ENCODE data around the gene VPS18.

VPS18 gene

GRCh38 chr15:40911141-40911540 is 16.9 kb downstream of the VPS18 start:
- Histone ChIP-seq H3K4me3 (ENCODE audit: low read length) (no peak overlapping the region), H2AFZ (ENCODE audit: low read depth, low read length) (peak overlapping the region; percentile 1), H3K36me3 (ENCODE audit: insufficient read depth, low read length) (no peaks in the 10 kb centered on the region), H3K27me3 (ENCODE audit: insufficient read depth, low read length) (no peaks in the 10 kb centered on the region), H3K9me3 (ENCODE audit: low read length) (no peaks in the 10 kb centered on the region), H3K4me1 (ENCODE audit: insufficient read depth, low read length) (peaks cover 11% of the 10 kb centered on the region)

GRCh38 chr15:40911693-40912092 is 17.4 kb downstream of the VPS18 start:
- H3K27me3 ChIP-seq (ENCODE audit: insufficient read depth, low read length): peaks cover 3% of the 10 kb centered on the region
- H2AFZ ChIP-seq (ENCODE audit: low read depth, low read length): no peak overlapping the region
- H3K4me3 ChIP-seq (ENCODE audit: low read length): no peak overlapping the region
- H3K4me1 ChIP-seq (ENCODE audit: insufficient read depth, low read length): peaks cover 11% of the 10 kb centered on the region
- no peaks in the 10 kb centered on the region for H3K9me3 ChIP-seq (ENCODE audit: low read length)
- no peaks in the 10 kb centered on the region for H3K36me3 ChIP-seq (ENCODE audit: insufficient read depth, low read length)

GRCh38 chr15:40912478-40912877 is 18.2 kb downstream of the VPS18 start:
- no peaks in the 10 kb centered on the region for H3K36me3 ChIP-seq (ENCODE audit: insufficient read depth, low read length)
- no peak overlapping the region for H2AFZ ChIP-seq (ENCODE audit: low read depth, low read length)
- H3K4me1 ChIP-seq (ENCODE audit: insufficient read depth, low read length): peaks cover 11% of the 10 kb centered on the region
- no peak overlapping the region for H3K4me3 ChIP-seq (ENCODE audit: low read length)
- peaks cover 3% of the 10 kb centered on the region for H3K27me3 ChIP-seq (ENCODE audit: insufficient read depth, low read length)
- no peaks in the 10 kb centered on the region for H3K9me3 ChIP-seq (ENCODE audit: low read length)

GRCh38 chr15:40914013-40914412 is 19.8 kb downstream of the VPS18 start:
- no peak overlapping the region for H3K4me3 ChIP-seq (ENCODE audit: low read length)
- H3K27me3 ChIP-seq (ENCODE audit: insufficient read depth, low read length): peaks cover 15% of the 10 kb centered on the region
- H2AFZ ChIP-seq (ENCODE audit: low read depth, low read length): no peak overlapping the region
- H3K36me3 ChIP-seq (ENCODE audit: insufficient read depth, low read length): no peaks in the 10 kb centered on the region
- H3K4me1 ChIP-seq (ENCODE audit: insufficient read depth, low read length): peaks cover 11% of the 10 kb centered on the region
- no peaks in the 10 kb centered on the region for H3K9me3 ChIP-seq (ENCODE audit: low read length)

GRCh38 chr15:40914486-40914885 is 20.2 kb downstream of the VPS18 start:
- Histone ChIP-seq H3K27me3 (ENCODE audit: insufficient read depth, low read length) (peaks cover 16% of the 10 kb centered on the region), H3K9me3 (ENCODE audit: low read length) (no peaks in the 10 kb centered on the region), H3K4me1 (ENCODE audit: insufficient read depth, low read length) (peaks cover 11% of the 10 kb centered on the region), H3K36me3 (ENCODE audit: insufficient read depth, low read length) (no peaks in the 10 kb centered on the region), H2AFZ (ENCODE audit: low read depth, low read length) (no peak overlapping the region), H3K4me3 (ENCODE audit: low read length) (no peak overlapping the region)

GRCh38 chr15:40915116-40915661 is 20.9 kb downstream of the VPS18 start:
- H2AFZ ChIP-seq (ENCODE audit: low read depth, low read length): no peak overlapping the region
- peaks cover 11% of the 10 kb centered on the region for H3K4me1 ChIP-seq (ENCODE audit: insufficient read depth, low read length)
- H3K36me3 ChIP-seq (ENCODE audit: insufficient read depth, low read length): no peaks in the 10 kb centered on the region
- H3K27me3 ChIP-seq (ENCODE audit: insufficient read depth, low read length): peaks cover 16% of the 10 kb centered on the region
- H3K9me3 ChIP-seq (ENCODE audit: low read length): no peaks in the 10 kb centered on the region
- H3K4me3 ChIP-seq (ENCODE audit: low read length): no peak overlapping the region

- Histone ChIP-seq H3K4me3 (ENCODE audit: low read length) (no peak overlapping the region), H3K36me3 (ENCODE audit: insufficient read depth, low read length) (no peaks in the 10 kb centered on the region), H3K27me3 (ENCODE audit: insufficient read depth, low read length) (peaks cover 19% of the 10 kb centered on the region), H2AFZ (ENCODE audit: low read depth, low read length) (no peak overlapping the region), H3K9me3 (ENCODE audit: low read length) (no peaks in the 10 kb centered on the region), H3K4me1 (ENCODE audit: insufficient read depth, low read length) (peaks cover 8% of the 10 kb centered on the region)
Observed at GRCh38 chr15:40915679-40916078, 21.4 kb downstream of the VPS18 start.

GRCh38 chr15:40917585-40917984 is 23.3 kb downstream of the VPS18 start:
- H3K4me1 ChIP-seq (ENCODE audit: insufficient read depth, low read length): no peaks in the 10 kb centered on the region
- H3K36me3 ChIP-seq (ENCODE audit: insufficient read depth, low read length): no peaks in the 10 kb centered on the region
- H3K4me3 ChIP-seq (ENCODE audit: low read length): no peak overlapping the region
- no peak overlapping the region for H2AFZ ChIP-seq (ENCODE audit: low read depth, low read length)
- no peaks in the 10 kb centered on the region for H3K9me3 ChIP-seq (ENCODE audit: low read length)
- H3K27me3 ChIP-seq (ENCODE audit: insufficient read depth, low read length): peaks cover 33% of the 10 kb centered on the region

GRCh38 chr15:40918146-40918798 is 24.0 kb downstream of the VPS18 start:
- Histone ChIP-seq H3K27me3 (ENCODE audit: insufficient read depth, low read length) (peaks cover 40% of the 10 kb centered on the region), H3K4me3 (ENCODE audit: low read length) (no peak overlapping the region), H3K9me3 (ENCODE audit: low read length) (no peaks in the 10 kb centered on the region), H3K4me1 (ENCODE audit: insufficient read depth, low read length) (no peaks in the 10 kb centered on the region), H3K36me3 (ENCODE audit: insufficient read depth, low read length) (no peaks in the 10 kb centered on the region), H2AFZ (ENCODE audit: low read depth, low read length) (no peak overlapping the region)

GRCh38 chr15:40918799-40919392 is 24.6 kb downstream of the VPS18 start:
- Histone ChIP-seq H2AFZ (ENCODE audit: low read depth, low read length) (no peak overlapping the region), H3K27me3 (ENCODE audit: insufficient read depth, low read length) (peaks cover 46% of the 10 kb centered on the region), H3K36me3 (ENCODE audit: insufficient read depth, low read length) (no peaks in the 10 kb centered on the region)

GRCh38 chr15:40921949-40922607 is 27.8 kb downstream of the VPS18 start:
- H3K27me3 ChIP-seq (ENCODE audit: insufficient read depth, low read length): peaks cover 72% of the 10 kb centered on the region

More at GRCh38 chr15:40918799-40919392, 24.6 kb downstream of the VPS18 start:
- Histone ChIP-seq H3K4me1 (ENCODE audit: insufficient read depth, low read length) (no peaks in the 10 kb centered on the region), H3K9me3 (ENCODE audit: low read length) (no peaks in the 10 kb centered on the region), H3K4me3 (ENCODE audit: low read length) (no peak overlapping the region)

GRCh38 chr15:40922608-40923005 is 28.4 kb downstream of the VPS18 start:
- no peak overlapping the region for H3K4me3 ChIP-seq (ENCODE audit: low read length)
- H3K27me3 ChIP-seq (ENCODE audit: insufficient read depth, low read length): peaks cover 78% of the 10 kb centered on the region
- peaks cover 22% of the 10 kb centered on the region for H3K4me1 ChIP-seq (ENCODE audit: insufficient read depth, low read length)
- H3K36me3 ChIP-seq (ENCODE audit: insufficient read depth, low read length): no peaks in the 10 kb centered on the region
- H3K9me3 ChIP-seq (ENCODE audit: low read length): no peaks in the 10 kb centered on the region
- H2AFZ ChIP-seq (ENCODE audit: low read depth, low read length): no peak overlapping the region

More at GRCh38 chr15:40921949-40922607, 27.8 kb downstream of the VPS18 start:
- H3K4me3 ChIP-seq (ENCODE audit: low read length): no peak overlapping the region
- H3K9me3 ChIP-seq (ENCODE audit: low read length): no peaks in the 10 kb centered on the region
- peaks cover 19% of the 10 kb centered on the region for H3K4me1 ChIP-seq (ENCODE audit: insufficient read depth, low read length)
- H3K36me3 ChIP-seq (ENCODE audit: insufficient read depth, low read length): no peaks in the 10 kb centered on the region
- H2AFZ ChIP-seq (ENCODE audit: low read depth, low read length): no peak overlapping the region

GRCh38 chr15:40923551-40923950 is 29.3 kb downstream of the VPS18 start:
- Histone ChIP-seq H3K27me3 (ENCODE audit: insufficient read depth, low read length) (peaks cover 78% of the 10 kb centered on the region), H3K4me3 (ENCODE audit: low read length) (no peak overlapping the region), H2AFZ (ENCODE audit: low read depth, low read length) (no peak overlapping the region), H3K36me3 (ENCODE audit: insufficient read depth, low read length) (no peaks in the 10 kb centered on the region), H3K9me3 (ENCODE audit: low read length) (no peaks in the 10 kb centered on the region), H3K4me1 (ENCODE audit: insufficient read depth, low read length) (peaks cover 29% of the 10 kb centered on the region)

Measured in neuron (in vitro differentiated cells).